ENCODE measurements around the gene AIM2.
"Not testable (repeated sequence)": the region's sequence is repeated elsewhere in the genome, so short reads cannot be mapped to it uniquely, and the experiment has no call there.

Gene AIM2, protein sequence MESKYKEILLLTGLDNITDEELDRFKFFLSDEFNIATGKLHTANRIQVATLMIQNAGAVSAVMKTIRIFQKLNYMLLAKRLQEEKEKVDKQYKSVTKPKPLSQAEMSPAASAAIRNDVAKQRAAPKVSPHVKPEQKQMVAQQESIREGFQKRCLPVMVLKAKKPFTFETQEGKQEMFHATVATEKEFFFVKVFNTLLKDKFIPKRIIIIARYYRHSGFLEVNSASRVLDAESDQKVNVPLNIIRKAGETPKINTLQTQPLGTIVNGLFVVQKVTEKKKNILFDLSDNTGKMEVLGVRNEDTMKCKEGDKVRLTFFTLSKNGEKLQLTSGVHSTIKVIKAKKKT

GRCh38 chr1:159076438-159077119 lies at the start of gene AIM2:
Gene AIM2, minus strand, starts transcription at chr1:159076766. Its CDS starts 3,267 bp downstream, at chr1:159073499.
- Histone ChIP-seq H3K4me3 (ENCODE audit: low read depth in 1 of 2, low read length in 2 of 2) (peak within 1 kb of the TSS; percentile 50 to 56), H3K9me3 (ENCODE audit: control insufficient read depth in 1 of 2, low read length in 2 of 2) (no peaks in the 10 kb centered on the region), H3K36me3 (ENCODE audit: control insufficient read depth in 1 of 2, insufficient read depth in 2 of 2, low read length in 2 of 2) (no peaks in the 10 kb centered on the region), H3K9ac (ENCODE audit: low read depth in 1 of 2, low read length in 2 of 2) (peak within 1 kb of the TSS in 1 of 2 donors; percentile 70), H3K27me3 (ENCODE audit: control insufficient read depth in 1 of 2, insufficient read depth in 2 of 2, low read length in 2 of 2) (peaks cover 0 to 3% of the 10 kb centered on the region in 2 donors), H3K27ac (ENCODE audit: low read depth, low read length) (peak within 1 kb of the TSS; percentile 67), H3K4me1 (ENCODE audit: control insufficient read depth in 1 of 2, insufficient read depth in 2 of 2, low read length in 2 of 2) (no peaks in the 10 kb centered on the region)

GRCh38 chr1:159123587-159123986 lies 47.0 kb upstream of the AIM2 start:
- Histone ChIP-seq H3K4me1 (ENCODE audit: control insufficient read depth in 1 of 2, insufficient read depth in 2 of 2, low read length in 2 of 2) (no peaks in the 10 kb centered on the region), H3K36me3 (ENCODE audit: control insufficient read depth in 1 of 2, insufficient read depth in 2 of 2, low read length in 2 of 2) (no peaks in the 10 kb centered on the region), H3K27me3 (ENCODE audit: control insufficient read depth in 1 of 2, insufficient read depth in 2 of 2, low read length in 2 of 2) (no peaks in the 10 kb centered on the region), H3K4me3 (ENCODE audit: low read depth in 1 of 2, low read length in 2 of 2) (no peak overlapping the region), H3K27ac (ENCODE audit: low read depth, low read length) (no peak overlapping the region), H3K9me3 (ENCODE audit: control insufficient read depth in 1 of 2, low read length in 2 of 2) (no peaks in the 10 kb centered on the region), H3K9ac (ENCODE audit: low read depth in 1 of 2, low read length in 2 of 2) (no peak overlapping the region)

- Histone ChIP-seq H3K4me3 (ENCODE audit: low read depth in 1 of 2, low read length in 2 of 2) (no peak overlapping the region), H3K27ac (ENCODE audit: low read depth, low read length) (no peak overlapping the region), H3K36me3 (ENCODE audit: control insufficient read depth in 1 of 2, insufficient read depth in 2 of 2, low read length in 2 of 2) (no peaks in the 10 kb centered on the region), H3K27me3 (ENCODE audit: control insufficient read depth in 1 of 2, insufficient read depth in 2 of 2, low read length in 2 of 2) (no peaks in the 10 kb centered on the region), H3K9me3 (ENCODE audit: control insufficient read depth in 1 of 2, low read length in 2 of 2) (no peaks in the 10 kb centered on the region), H3K9ac (ENCODE audit: low read depth in 1 of 2, low read length in 2 of 2) (no peak overlapping the region), H3K4me1 (ENCODE audit: control insufficient read depth in 1 of 2, insufficient read depth in 2 of 2, low read length in 2 of 2) (no peaks in the 10 kb centered on the region)
These were observed 45.5 kb upstream of the AIM2 start for GRCh38 chr1:159122005-159122621.

- Histone ChIP-seq H3K27ac (ENCODE audit: low read depth, low read length) (no peak overlapping the region), H3K9ac (ENCODE audit: low read depth in 1 of 2, low read length in 2 of 2) (no peak overlapping the region), H3K4me1 (ENCODE audit: control insufficient read depth in 1 of 2, insufficient read depth in 2 of 2, low read length in 2 of 2) (no peaks in the 10 kb centered on the region), H3K36me3 (ENCODE audit: control insufficient read depth in 1 of 2, insufficient read depth in 2 of 2, low read length in 2 of 2) (no peaks in the 10 kb centered on the region), H3K4me3 (ENCODE audit: low read depth in 1 of 2, low read length in 2 of 2) (no peak overlapping the region), H3K9me3 (ENCODE audit: control insufficient read depth in 1 of 2, low read length in 2 of 2) (no peaks in the 10 kb centered on the region), H3K27me3 (ENCODE audit: control insufficient read depth in 1 of 2, insufficient read depth in 2 of 2, low read length in 2 of 2) (no peaks in the 10 kb centered on the region)
These were observed 45.0 kb upstream of the AIM2 start for GRCh38 chr1:159121526-159121925.

- Histone ChIP-seq H3K36me3 (ENCODE audit: control insufficient read depth in 1 of 2, insufficient read depth in 2 of 2, low read length in 2 of 2) (no peaks in the 10 kb centered on the region), H3K9ac (ENCODE audit: low read depth in 1 of 2, low read length in 2 of 2) (no peak overlapping the region), H3K27me3 (ENCODE audit: control insufficient read depth in 1 of 2, insufficient read depth in 2 of 2, low read length in 2 of 2) (no peaks in the 10 kb centered on the region), H3K4me3 (ENCODE audit: low read depth in 1 of 2, low read length in 2 of 2) (no peak overlapping the region), H3K4me1 (ENCODE audit: control insufficient read depth in 1 of 2, insufficient read depth in 2 of 2, low read length in 2 of 2) (no peaks in the 10 kb centered on the region), H3K27ac (ENCODE audit: low read depth, low read length) (no peak overlapping the region), H3K9me3 (ENCODE audit: control insufficient read depth in 1 of 2, low read length in 2 of 2) (no peaks in the 10 kb centered on the region)
These were observed 43.8 kb upstream of the AIM2 start for GRCh38 chr1:159120317-159120716.

DNA sequence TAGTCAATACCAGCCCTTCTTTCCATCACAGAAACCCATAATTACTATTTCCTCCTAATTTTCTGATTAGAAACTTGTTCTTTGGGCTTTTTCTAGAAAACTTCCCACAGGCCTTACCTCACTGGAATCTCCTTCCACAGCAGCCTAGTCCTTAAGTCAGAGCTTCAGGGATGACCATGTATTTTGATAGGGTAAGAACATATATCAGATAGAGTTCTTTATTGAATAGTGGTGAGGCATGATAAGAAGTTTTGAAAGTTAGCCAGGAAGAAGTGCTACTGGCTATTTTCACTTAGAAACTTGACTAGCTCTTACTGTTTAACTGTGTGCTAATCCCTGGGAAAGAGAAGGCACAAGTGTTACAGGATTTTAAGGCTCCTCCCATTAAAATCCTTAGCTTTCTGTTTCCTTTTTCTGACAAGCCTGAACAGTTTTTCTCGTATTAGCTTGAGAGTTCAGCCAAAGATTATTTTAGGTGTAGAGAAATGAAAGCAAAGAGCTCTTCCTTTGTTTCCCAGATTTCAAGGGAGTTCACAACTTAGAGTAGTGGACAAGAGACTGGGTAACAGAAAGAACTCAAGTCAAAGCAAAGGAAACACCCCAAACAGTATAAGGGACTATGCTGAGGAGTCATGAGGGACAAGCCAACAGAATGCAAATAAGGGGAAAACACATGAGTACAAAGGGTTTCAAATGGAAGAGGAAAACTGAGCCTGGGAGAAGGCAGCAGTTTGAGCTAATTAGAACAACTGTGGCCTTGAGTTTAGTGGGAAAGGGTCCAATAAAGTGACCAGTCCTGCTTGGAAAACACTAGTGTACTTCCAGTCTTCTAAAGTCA lies 37.2 kb upstream of the AIM2 start:
- no peaks in the 10 kb centered on the region for H3K27me3 ChIP-seq (ENCODE audit: control insufficient read depth in 1 of 2, insufficient read depth in 2 of 2, low read length in 2 of 2)
- H3K27ac ChIP-seq (ENCODE audit: low read depth, low read length) = no peak overlapping the region
- no peak overlapping the region for H3K4me3 ChIP-seq (ENCODE audit: low read depth in 1 of 2, low read length in 2 of 2)
- no peak overlapping the region for H3K9ac ChIP-seq (ENCODE audit: low read depth in 1 of 2, low read length in 2 of 2)
- H3K4me1 ChIP-seq (ENCODE audit: control insufficient read depth in 1 of 2, insufficient read depth in 2 of 2, low read length in 2 of 2) = no peaks in the 10 kb centered on the region
- H3K9me3 ChIP-seq (ENCODE audit: control insufficient read depth in 1 of 2, low read length in 2 of 2) = no peaks in the 10 kb centered on the region
- no peaks in the 10 kb centered on the region for H3K36me3 ChIP-seq (ENCODE audit: control insufficient read depth in 1 of 2, insufficient read depth in 2 of 2, low read length in 2 of 2)

DNA sequence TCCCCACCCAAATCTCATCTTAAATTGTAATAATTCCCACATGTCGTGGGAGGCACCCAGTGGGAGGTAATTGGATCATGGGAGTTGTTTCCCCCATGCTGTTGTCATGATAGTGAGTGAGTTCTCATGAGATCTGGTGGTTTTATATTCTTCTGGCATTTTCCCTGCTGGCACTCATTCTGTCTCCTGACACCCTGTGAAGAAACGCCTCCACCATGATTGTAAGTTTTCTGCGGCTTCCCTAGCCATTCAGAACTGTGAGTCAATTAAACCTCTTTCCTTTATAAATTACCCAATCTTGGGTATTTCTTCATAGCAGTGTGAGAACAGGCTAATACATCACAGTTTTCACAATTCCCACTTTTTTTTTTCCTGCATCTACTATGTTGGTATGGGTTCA lies 26.5 kb upstream of the AIM2 start:
- not testable (repeated sequence) for H3K9me3 ChIP-seq (ENCODE audit: control insufficient read depth in 1 of 2, low read length in 2 of 2); H3K9ac ChIP-seq (ENCODE audit: low read depth in 1 of 2, low read length in 2 of 2); H3K4me1 ChIP-seq (ENCODE audit: control insufficient read depth in 1 of 2, insufficient read depth in 2 of 2, low read length in 2 of 2); H3K27me3 ChIP-seq (ENCODE audit: control insufficient read depth in 1 of 2, insufficient read depth in 2 of 2, low read length in 2 of 2); H3K4me3 ChIP-seq (ENCODE audit: low read depth in 1 of 2, low read length in 2 of 2); H3K36me3 ChIP-seq (ENCODE audit: control insufficient read depth in 1 of 2, insufficient read depth in 2 of 2, low read length in 2 of 2); H3K27ac ChIP-seq (ENCODE audit: low read depth, low read length)

- H3K27ac ChIP-seq (ENCODE audit: low read depth, low read length) = no peak overlapping the region
- no peaks in the 10 kb centered on the region for H3K36me3 ChIP-seq (ENCODE audit: control insufficient read depth in 1 of 2, insufficient read depth in 2 of 2, low read length in 2 of 2)
- H3K9ac ChIP-seq (ENCODE audit: low read depth in 1 of 2, low read length in 2 of 2) = no peak overlapping the region
- H3K9me3 ChIP-seq (ENCODE audit: control insufficient read depth in 1 of 2, low read length in 2 of 2) = no peaks in the 10 kb centered on the region
- no peak overlapping the region for H3K4me3 ChIP-seq (ENCODE audit: low read depth in 1 of 2, low read length in 2 of 2)
- no peaks in the 10 kb centered on the region for H3K27me3 ChIP-seq (ENCODE audit: control insufficient read depth in 1 of 2, insufficient read depth in 2 of 2, low read length in 2 of 2)
- no peaks in the 10 kb centered on the region for H3K4me1 ChIP-seq (ENCODE audit: control insufficient read depth in 1 of 2, insufficient read depth in 2 of 2, low read length in 2 of 2)
These were observed 24.0 kb upstream of the AIM2 start for GRCh38 chr1:159100589-159100988.

- H3K4me1 ChIP-seq (ENCODE audit: control insufficient read depth in 1 of 2, insufficient read depth in 2 of 2, low read length in 2 of 2) = no peaks in the 10 kb centered on the region
- no peaks in the 10 kb centered on the region for H3K27me3 ChIP-seq (ENCODE audit: control insufficient read depth in 1 of 2, insufficient read depth in 2 of 2, low read length in 2 of 2)
- no peaks in the 10 kb centered on the region for H3K36me3 ChIP-seq (ENCODE audit: control insufficient read depth in 1 of 2, insufficient read depth in 2 of 2, low read length in 2 of 2)
- no peak overlapping the region for H3K27ac ChIP-seq (ENCODE audit: low read depth, low read length)
- H3K9me3 ChIP-seq (ENCODE audit: control insufficient read depth in 1 of 2, low read length in 2 of 2) = no peaks in the 10 kb centered on the region
- no peak overlapping the region for H3K4me3 ChIP-seq (ENCODE audit: low read depth in 1 of 2, low read length in 2 of 2)
- no peak overlapping the region for H3K9ac ChIP-seq (ENCODE audit: low read depth in 1 of 2, low read length in 2 of 2)
These were observed 22.0 kb upstream of the AIM2 start for GRCh38 chr1:159098596-159098995.

All from duodenal mucosa (tissue), 2 donors.